IPS DF 6.9 (cell line): Measurements from ENCODE around the gene MT1F.
A peak's percentile ranks its signal among the peaks of the same experiment; 100 is the strongest.

Experiments
- DNase-seq: peaks from one replicate; pipeline ENCODE4 v3.0.0-alpha.2; 2013; ENCODE audit warnings: low read depth, low spot score
- H3K27ac ChIP-seq: one replicate; pipeline ENCODE4 v1.5.1; 2013; ENCODE audit warnings: low read length, control low read depth
- H3K27me3 ChIP-seq: 2 replicates; pipeline ENCODE4 v1.6.1; 2013; ENCODE audit warnings: mild to moderate bottlenecking, low read length; ENCODE audit not compliant: control insufficient read depth, insufficient read depth
- H3K36me3 ChIP-seq: 2 replicates; pipeline ENCODE4 v1.6.1; 2013; ENCODE audit warnings: low read length; ENCODE audit not compliant: control insufficient read depth, insufficient read depth
- H3K4me1 ChIP-seq: 2 replicates; pipeline ENCODE4 v1.6.1; 2013; ENCODE audit warnings: low read length; ENCODE audit not compliant: control insufficient read depth, insufficient read depth
- H3K4me3 ChIP-seq: 2 replicates; pipeline ENCODE4 v1.5.1; 2013; ENCODE audit warnings: mild to moderate bottlenecking, low read length
- H3K9me3 ChIP-seq: 2 replicates; pipeline ENCODE4 v1.6.1; 2013; ENCODE audit warnings: low read length, inconsistent platforms; ENCODE audit not compliant: control insufficient read depth, insufficient read depth
- WGBS: extraction: QIAGEN DNeasy Blood & Tissue Kit; methylation state at CpG from one replicate; pipeline ENCODE4 v1.1.7; 2013; ENCODE audit warnings: mixed read lengths, missing lambda C conversion rate; ENCODE audit not compliant: insufficient read length, insufficient coverage; 5-methylcytosine and 5-hydroxymethylcytosine counted together

MT1F gene

DNA sequence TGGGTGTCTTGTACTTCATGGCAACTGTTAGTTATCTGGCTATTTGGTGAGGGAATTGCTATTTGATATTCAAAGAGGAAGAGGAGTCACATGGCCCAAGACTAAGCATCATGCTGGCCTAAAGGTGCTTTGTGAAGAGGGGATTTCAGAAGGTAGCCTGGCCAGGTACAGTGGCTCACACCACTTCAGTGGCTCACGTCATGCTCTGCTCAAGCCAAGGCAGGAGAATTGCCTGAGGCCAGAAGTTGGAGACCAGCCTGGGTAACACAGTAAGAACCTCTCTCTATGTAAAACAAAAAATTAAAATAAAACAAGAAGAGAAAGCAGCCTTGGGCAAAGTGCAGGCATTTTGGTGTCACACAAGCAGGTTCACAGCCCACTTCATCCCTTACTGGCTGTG is 12.4 kb upstream of the MT1F start:
- H3K27me3 ChIP-seq, result peaks cover 88% of the 10 kb centered on the region
- H3K4me3 ChIP-seq, result no peak overlapping the region
- DNase-seq, result no peak
- no CpG with 5 or more reads among the region's 1 CpG for WGBS
- no peaks in the 10 kb centered on the region for H3K9me3 ChIP-seq
- no peaks in the 10 kb centered on the region for H3K4me1 ChIP-seq
- H3K36me3 ChIP-seq, result no peaks in the 10 kb centered on the region
- H3K27ac ChIP-seq, result no peak overlapping the region

DNA sequence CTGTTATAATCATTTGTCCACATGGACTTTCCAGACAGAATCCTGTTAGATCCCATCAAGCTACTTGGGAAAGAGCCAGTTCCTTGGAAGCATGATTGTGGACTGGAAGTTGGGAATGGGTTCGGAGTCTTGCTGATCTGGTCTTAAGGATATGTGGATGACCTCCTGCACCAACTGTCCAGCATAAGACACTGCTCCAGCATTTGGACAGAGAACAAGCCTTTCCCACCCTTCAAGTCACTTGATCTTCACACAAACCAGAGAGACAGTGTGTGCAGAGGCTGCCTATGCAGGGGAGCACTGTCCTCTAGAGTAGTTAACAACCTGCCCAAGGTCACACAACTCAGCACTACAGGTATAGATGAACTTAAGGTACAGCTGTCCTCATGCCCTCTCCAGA is 11.9 kb upstream of the MT1F start:
- WGBS, result no CpG with 5 or more reads among the region's 1 CpG
- no peaks in the 10 kb centered on the region for H3K4me1 ChIP-seq
- H3K36me3 ChIP-seq, result no peaks in the 10 kb centered on the region
- H3K4me3 ChIP-seq, result no peak overlapping the region
- H3K9me3 ChIP-seq, result no peaks in the 10 kb centered on the region
- DNase-seq, result no peak
- H3K27ac ChIP-seq, result no peak overlapping the region
- peaks cover 83% of the 10 kb centered on the region for H3K27me3 ChIP-seq

DNA sequence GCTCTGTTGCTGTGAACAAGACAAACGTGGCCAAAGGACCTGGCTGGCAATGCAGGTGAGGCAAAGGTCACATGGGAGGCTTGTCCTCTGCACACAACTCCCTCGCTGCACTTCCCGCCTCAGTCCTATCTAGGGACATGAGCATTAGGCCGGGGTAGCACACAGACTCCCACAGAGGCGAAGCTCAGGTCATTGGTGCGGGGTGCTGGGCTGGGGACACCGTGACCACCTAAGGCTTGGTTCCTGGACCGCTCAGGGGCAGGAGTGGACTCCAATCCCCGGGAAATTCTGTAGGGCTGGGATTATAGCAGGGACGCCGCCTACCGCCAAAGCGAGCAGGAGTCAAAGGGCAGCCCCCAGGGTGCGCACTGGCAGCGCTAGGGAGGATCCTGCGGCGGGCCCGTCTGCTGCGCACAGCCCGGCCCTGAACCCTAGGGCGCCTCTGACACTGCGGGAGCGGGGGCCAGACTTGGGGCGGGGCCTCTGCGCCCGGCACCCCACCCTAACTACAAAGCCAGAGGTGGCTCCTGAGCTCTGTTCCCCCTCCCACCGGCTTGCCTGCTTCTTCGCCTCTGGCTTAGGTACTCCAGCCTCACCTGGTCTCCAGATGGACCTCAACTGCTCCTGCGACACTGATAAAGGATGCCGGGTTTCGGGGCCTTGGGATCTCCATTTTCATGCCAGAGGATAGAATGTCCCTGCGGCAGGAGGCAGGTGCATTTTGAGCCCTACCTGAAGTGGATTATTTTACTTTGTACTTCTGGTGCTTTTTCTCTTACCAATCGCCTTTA is 9.9 kb upstream of the MT1F start:
- no peak for DNase-seq
- Histone ChIP-seq H3K4me1 (no peaks in the 10 kb centered on the region), H3K4me3 (no peak overlapping the region), H3K9me3 (no peaks in the 10 kb centered on the region), H3K27ac (no peak overlapping the region), H3K36me3 (no peaks in the 10 kb centered on the region), H3K27me3 (peaks cover 63% of the 10 kb centered on the region)
- no CpG with 5 or more reads among the region's 33 CpGs for WGBS

DNA sequence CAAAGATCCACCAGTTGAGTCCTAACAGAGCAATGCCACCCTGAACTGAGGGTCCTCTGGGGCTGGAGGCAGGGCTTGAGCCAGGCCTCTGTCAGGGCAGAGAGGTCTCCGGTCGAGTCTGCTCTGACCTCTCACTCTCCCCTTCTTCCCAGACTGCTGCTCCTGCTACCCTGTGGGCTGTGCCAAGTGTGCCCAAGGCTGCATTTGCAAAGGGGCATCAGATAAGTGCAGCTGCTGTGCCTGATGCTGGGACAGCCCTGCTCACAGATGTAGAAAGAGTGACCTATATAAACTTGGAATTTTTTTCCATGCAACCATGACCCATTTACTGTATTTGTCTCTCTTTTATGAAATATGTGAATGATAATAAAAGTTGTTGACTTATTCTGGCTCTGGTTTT is 8.5 kb upstream of the MT1F start:
- Histone ChIP-seq H3K4me1 (no peaks in the 10 kb centered on the region), H3K4me3 (no peak overlapping the region), H3K27me3 (peaks cover 49% of the 10 kb centered on the region), H3K27ac (no peak overlapping the region), H3K36me3 (no peaks in the 10 kb centered on the region), H3K9me3 (no peaks in the 10 kb centered on the region)
- no peak for DNase-seq
- no CpG with 5 or more reads among the region's 2 CpGs for WGBS

DNA sequence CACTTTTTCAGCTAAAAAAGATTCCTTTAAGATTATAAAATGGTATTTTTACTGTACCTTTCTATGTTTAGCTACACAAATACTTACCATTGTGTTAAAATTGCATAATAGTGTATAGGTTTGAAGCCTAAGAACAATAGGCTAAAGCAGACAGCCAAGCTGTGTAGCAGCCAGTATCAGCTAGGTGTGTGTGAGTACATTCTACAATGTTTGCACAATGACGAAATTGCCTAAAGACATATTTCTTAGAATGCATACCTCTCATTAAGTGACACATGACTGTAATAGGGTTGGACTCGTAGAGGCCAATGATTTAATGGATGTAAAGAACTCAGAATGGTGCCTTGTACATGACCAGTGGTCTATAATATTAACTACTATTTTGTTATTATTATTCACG is 7.9 kb upstream of the MT1F start:
- no CpG with 5 or more reads among the region's 3 CpGs for WGBS
- no peak overlapping the region for H3K4me3 ChIP-seq
- H3K36me3 ChIP-seq, result no peaks in the 10 kb centered on the region
- no peaks in the 10 kb centered on the region for H3K4me1 ChIP-seq
- H3K27ac ChIP-seq, result no peak overlapping the region
- no peak for DNase-seq
- H3K27me3 ChIP-seq, result peaks cover 43% of the 10 kb centered on the region
- H3K9me3 ChIP-seq, result no peaks in the 10 kb centered on the region

DNA sequence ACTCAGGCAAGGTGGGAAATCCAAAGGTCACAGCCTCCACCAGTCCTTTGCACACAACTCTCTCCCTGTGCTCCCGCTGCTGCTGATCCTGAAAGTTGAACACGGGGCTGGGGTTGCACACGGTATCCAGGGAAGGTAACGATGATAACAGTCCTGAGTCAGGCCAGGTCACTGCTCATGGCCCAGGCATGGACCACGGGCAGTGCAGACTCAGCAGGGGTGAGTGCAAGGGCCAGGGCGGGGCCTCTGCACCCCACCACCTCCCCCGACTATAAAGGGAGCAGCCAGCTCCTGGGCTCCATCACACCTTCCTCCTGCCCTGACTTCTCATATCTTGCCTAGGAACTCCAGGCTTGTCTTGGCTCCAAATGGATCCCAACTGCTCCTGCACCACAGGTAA is 6.2 kb upstream of the MT1F start, which contains the start of gene MT1B:
Gene MT1B, plus strand, starts transcription at position 301 of the 400 bp plus-strand sequence. Its CDS starts 68 bp downstream, at position 369.
- Histone ChIP-seq H3K4me1 (no peaks in the 10 kb centered on the region), H3K27ac (no peak within 1 kb of the TSS), H3K4me3 (no peak within 1 kb of the TSS), H3K27me3 (peaks cover 27% of the 10 kb centered on the region), H3K36me3 (no peaks in the 10 kb centered on the region), H3K9me3 (no peaks in the 10 kb centered on the region)
- no CpG with 5 or more reads among the region's 7 CpGs for WGBS
- no peak for DNase-seq

DNA sequence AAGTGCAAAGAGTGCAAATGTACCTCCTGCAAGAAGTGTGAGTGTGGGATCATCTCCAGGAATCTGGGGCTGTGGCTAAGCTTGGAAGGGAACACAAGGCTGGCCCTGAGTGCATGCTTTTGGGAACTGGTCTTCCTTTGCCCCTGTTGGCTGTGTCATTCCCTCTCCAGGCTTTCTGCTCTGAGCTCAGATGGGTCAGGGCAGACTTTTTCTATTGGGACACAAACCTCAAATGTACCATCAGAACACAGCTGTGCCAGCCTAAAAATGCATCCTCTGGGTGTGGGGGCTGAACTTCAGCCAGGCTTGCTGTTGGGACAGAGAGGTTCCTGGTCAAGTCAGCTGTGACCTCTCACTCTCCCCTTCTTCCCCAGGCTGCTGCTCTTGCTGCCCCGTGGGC is 5.2 kb upstream of the MT1F start:
- no peak overlapping the region for H3K4me3 ChIP-seq
- H3K27me3 ChIP-seq, result peaks cover 18% of the 10 kb centered on the region
- no CpG with 5 or more reads among the region's 1 CpG for WGBS
- no peaks in the 10 kb centered on the region for H3K4me1 ChIP-seq
- H3K27ac ChIP-seq, result no peak overlapping the region
- H3K36me3 ChIP-seq, result no peaks in the 10 kb centered on the region
- no peak for DNase-seq
- no peaks in the 10 kb centered on the region for H3K9me3 ChIP-seq

DNA sequence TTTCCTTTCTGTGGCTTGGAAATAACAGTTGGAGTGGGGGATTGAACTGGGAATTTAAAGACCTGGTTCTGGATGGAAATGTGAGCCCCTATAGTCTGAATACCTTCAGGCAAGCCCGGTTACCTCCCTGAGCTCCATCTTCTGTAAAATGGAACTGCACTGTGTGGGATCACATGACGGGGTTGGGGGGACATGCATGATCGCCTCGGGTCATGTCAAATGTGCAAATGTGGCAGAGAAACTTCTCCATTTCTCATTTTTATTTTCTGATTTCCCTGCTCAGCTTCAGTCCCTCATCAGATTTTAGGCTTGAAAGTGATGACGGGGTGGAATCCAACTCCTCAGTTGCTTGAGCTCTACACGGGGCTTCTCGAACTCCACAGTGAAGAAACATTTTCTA is 4.5 kb upstream of the MT1F start:
- H3K4me3 ChIP-seq, result no peak overlapping the region

DNA sequence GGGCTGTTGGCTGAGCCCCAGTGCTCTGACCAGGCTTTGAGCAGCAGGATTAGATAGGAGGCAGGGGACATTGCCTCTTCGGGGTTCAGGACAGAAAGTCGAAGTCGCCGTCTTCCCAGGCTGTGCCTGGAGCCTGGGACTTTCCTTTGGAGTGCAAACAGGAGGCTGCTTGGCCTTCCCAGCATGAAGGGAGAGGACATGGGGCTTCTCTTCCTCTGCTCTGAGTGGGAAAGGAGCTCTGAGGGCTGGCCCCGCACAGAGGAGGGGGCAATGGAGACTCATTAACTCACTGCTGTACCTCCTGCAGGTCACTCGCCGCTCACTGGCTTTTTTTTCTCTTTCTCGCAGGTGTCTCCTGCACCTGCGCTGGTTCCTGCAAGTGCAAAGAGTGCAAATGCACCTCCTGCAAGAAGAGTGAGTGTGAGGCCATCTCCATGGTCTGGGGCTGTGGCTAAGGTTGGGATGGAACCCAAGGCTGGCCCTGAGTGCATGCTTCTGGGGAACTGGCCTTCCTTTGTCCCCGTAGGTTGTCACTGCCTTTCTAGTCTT is 642 bp downstream of the MT1F start:
- WGBS, result no CpG with 5 or more reads among the region's 10 CpGs
- peak overlapping the region; percentile 50; the same call in 1 of the 2 replicates for H3K4me3 ChIP-seq
- H3K36me3 ChIP-seq, result no peaks in the 10 kb centered on the region
- DNase-seq, result no peak
- peaks cover 57% of the 10 kb centered on the region for H3K27me3 ChIP-seq
- H3K9me3 ChIP-seq, result no peaks in the 10 kb centered on the region
- H3K27ac ChIP-seq, result no peak overlapping the region
- peaks cover 2% of the 10 kb centered on the region; the same call in 1 of the 2 replicates for H3K4me1 ChIP-seq

More for the DNA sequence above, 4.5 kb upstream of the MT1F start:
- Histone ChIP-seq H3K4me1 (no peaks in the 10 kb centered on the region), H3K9me3 (no peaks in the 10 kb centered on the region), H3K27ac (no peak overlapping the region), H3K36me3 (no peaks in the 10 kb centered on the region), H3K27me3 (peaks cover 17% of the 10 kb centered on the region)
- no CpG with 5 or more reads among the region's 7 CpGs for WGBS
- DNase-seq, result no peak

DNA sequence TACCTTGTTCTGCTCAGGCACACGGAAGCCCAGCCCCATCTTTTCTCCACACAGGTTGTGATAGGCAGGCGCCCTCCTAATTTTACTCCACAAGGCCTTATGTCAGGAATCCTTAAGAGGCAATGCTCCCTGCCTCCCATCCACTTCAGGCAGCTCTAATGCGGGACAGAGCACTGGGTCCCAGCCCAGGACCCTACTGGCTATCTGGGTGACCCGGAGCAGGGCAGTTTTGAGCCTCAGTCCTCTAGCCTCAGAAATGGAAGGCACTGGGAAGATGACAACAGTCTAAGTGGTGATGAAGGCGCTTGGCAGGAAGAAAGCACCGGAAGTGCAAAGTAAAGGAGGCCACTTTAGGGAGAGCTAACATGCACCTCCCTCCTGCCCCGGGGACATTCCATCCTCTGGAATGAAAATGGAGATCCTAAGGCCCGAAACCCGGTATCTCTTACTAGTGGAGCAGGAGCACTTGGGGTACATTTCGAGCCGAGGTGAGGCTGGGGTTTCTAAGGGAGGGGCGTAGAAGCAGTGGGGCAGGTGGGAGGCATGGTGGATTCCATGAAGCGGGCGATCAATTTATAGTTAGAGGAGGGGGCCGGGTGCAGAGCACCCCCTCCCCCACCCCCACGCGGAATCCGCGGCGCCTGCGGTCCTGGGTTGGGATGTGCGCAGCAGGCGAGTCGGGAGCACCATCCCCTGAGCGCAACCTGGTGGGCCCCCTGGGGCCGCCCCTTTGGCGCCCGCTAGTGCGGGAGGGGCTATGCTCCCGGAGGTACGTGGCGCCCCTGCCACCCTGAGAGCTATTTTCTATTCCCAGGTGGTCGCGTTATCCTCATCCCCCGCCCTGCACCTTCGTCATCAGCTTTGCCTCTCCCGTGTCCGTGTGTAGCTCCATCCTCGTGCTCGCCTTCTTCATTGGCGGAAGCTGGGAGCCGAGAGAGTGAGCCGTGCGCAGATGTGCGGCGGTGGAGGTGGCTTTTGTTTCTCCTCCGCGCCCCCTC is 4.9 kb downstream of the MT1F start:
- no peaks in the 10 kb centered on the region for H3K36me3 ChIP-seq
- H3K27ac ChIP-seq, result no peak overlapping the region
- H3K9me3 ChIP-seq, result no peaks in the 10 kb centered on the region
- peaks cover 2% of the 10 kb centered on the region; the same call in 1 of the 2 replicates for H3K4me1 ChIP-seq
- DNase-seq, result no peak
- peaks cover 96% of the 10 kb centered on the region for H3K27me3 ChIP-seq
- peak overlapping the region; percentile 18; the same call in 1 of the 2 replicates for H3K4me3 ChIP-seq
- WGBS, result no CpG with 5 or more reads among the region's 48 CpGs
